Osteocyte (in vitro differentiated cells): Measurements from ENCODE around the gene GAS2L2. TPM values are rescaled to one million over a fixed set of nuclear protein-coding genes. Genes with fewer than 3 reads are reported as not detected.

Source experiments
- DNase-seq: peaks from one replicate; pipeline ENCODE4 v3.0.0; 2021; ENCODE audit warnings: mixed read lengths; ENCODE audit not compliant: unreplicated experiment; ENCODE audit errors: extremely low spot score
- H3K27ac Mint-ChIP-seq: one replicate; pipeline ENCODE4 v1.8.0; 2021; ENCODE audit warnings: mild to moderate bottlenecking, mixed read lengths; ENCODE audit not compliant: unreplicated experiment
- H3K27me3 Mint-ChIP-seq: one replicate; pipeline ENCODE4 v1.8.0; 2021; ENCODE audit warnings: mixed read lengths; ENCODE audit not compliant: unreplicated experiment
- H3K36me3 Mint-ChIP-seq: one replicate; pipeline ENCODE4 v1.8.0; 2021; ENCODE audit warnings: mixed read lengths; ENCODE audit not compliant: unreplicated experiment
- H3K4me1 Mint-ChIP-seq: one replicate; pipeline ENCODE4 v1.8.0; 2021; ENCODE audit warnings: mixed read lengths; ENCODE audit not compliant: unreplicated experiment
- H3K4me3 Mint-ChIP-seq: one replicate; pipeline ENCODE4 v1.8.0; 2021; ENCODE audit warnings: mild to moderate bottlenecking, moderate library complexity, mixed read lengths; ENCODE audit not compliant: unreplicated experiment
- H3K9me3 Mint-ChIP-seq: one replicate; pipeline ENCODE4 v1.8.0; 2021; ENCODE audit warnings: mixed read lengths; ENCODE audit not compliant: unreplicated experiment
- CTCF ChIP-seq: fragments of 200-600 bp; sonication (generic); IDR thresholded peaks from 2 replicates; pipeline ENCODE4 v1.5.0; 2021; ENCODE audit warnings: antibody characterized with exemption, mild to moderate bottlenecking, moderate library complexity
- total RNA-seq: library from RNA; stranded (reverse); gene quantifications from 2 replicates; pipeline ENCODE4 v1.2.1, GENCODE V29; 2021

GAS2L2 gene
- total RNA-seq, 1 donor from 2014 or later, result not detected

GRCh38 chr17:35740997-35741931, 11.8 kb downstream of the GAS2L2 start:
- Mint-ChIP-seq H3K4me3 (no peak overlapping the region), H3K27ac (no peak overlapping the region), H3K36me3 (no peaks in the 10 kb centered on the region), H3K4me1 (peaks cover 9% of the 10 kb centered on the region), H3K27me3 (peaks cover 32% of the 10 kb centered on the region), H3K9me3 (no peaks in the 10 kb centered on the region)
- TF ChIP-seq CTCF, result no peak
- no peak for DNase-seq

GRCh38 chr17:35740216-35740615, 12.8 kb downstream of the GAS2L2 start:
- peaks cover 9% of the 10 kb centered on the region for H3K4me1 Mint-ChIP-seq
- H3K27ac Mint-ChIP-seq, result no peak overlapping the region
- peaks cover 32% of the 10 kb centered on the region for H3K27me3 Mint-ChIP-seq
- H3K36me3 Mint-ChIP-seq, result no peaks in the 10 kb centered on the region
- no peaks in the 10 kb centered on the region for H3K9me3 Mint-ChIP-seq
- no peak for TF ChIP-seq CTCF
- H3K4me3 Mint-ChIP-seq, result no peak overlapping the region
- no peak for DNase-seq

- no peak for DNase-seq
- Mint-ChIP-seq H3K4me3 (no peak overlapping the region), H3K27ac (no peak overlapping the region), H3K4me1 (peaks cover 10% of the 10 kb centered on the region), H3K9me3 (no peaks in the 10 kb centered on the region), H3K36me3 (no peaks in the 10 kb centered on the region), H3K27me3 (peaks cover 30% of the 10 kb centered on the region)
- no peak for TF ChIP-seq CTCF
These were observed 14.4 kb downstream of the GAS2L2 start for GRCh38 chr17:35738519-35739133.

GRCh38 chr17:35736236-35736635, 16.8 kb downstream of the GAS2L2 start:
- no peak for DNase-seq
- no peak overlapping the region for H3K4me3 Mint-ChIP-seq
- TF ChIP-seq CTCF, result no peak
- peaks cover 17% of the 10 kb centered on the region for H3K27me3 Mint-ChIP-seq
- H3K9me3 Mint-ChIP-seq, result no peaks in the 10 kb centered on the region
- H3K36me3 Mint-ChIP-seq, result no peaks in the 10 kb centered on the region
- no peak overlapping the region for H3K27ac Mint-ChIP-seq
- H3K4me1 Mint-ChIP-seq, result peaks cover 15% of the 10 kb centered on the region
